Thymus (tissue), 14 donors: ENCODE measurements around the gene CTSE. TPM values are rescaled to one million over a fixed set of nuclear protein-coding genes. Genes with fewer than 3 reads are reported as not detected.
"Not testable (repeated sequence)": the region's sequence is repeated elsewhere in the genome, so short reads cannot be mapped to it uniquely, and the experiment has no call there.

Experiments
- DNase-seq, 9 donors: peaks; one replicate each; pipeline ENCODE4 v3.0.0-alpha.2; 2013; ENCODE audit warnings: low spot score in 9 of 9, low read depth in 6 of 9, missing footprints in 1 of 9
- H3K27ac ChIP-seq, 2 donors: one replicate each; pipeline ENCODE4 v1.5.1; 2013; ENCODE audit warnings: control low read depth in 1 of 2, low read depth in 1 of 2, low read length in 1 of 2, mild to moderate bottlenecking in 1 of 2, moderate library complexity in 1 of 2
- H3K27me3 ChIP-seq, 2 donors: one replicate each; pipeline ENCODE4 v1.5.1; 2013; ENCODE audit warnings: low read length in 1 of 2; ENCODE audit not compliant: control insufficient read depth in 2 of 2, insufficient read depth in 1 of 2
- H3K36me3 ChIP-seq, 2 donors: one replicate each; pipeline ENCODE4 v1.5.1; 2013; ENCODE audit warnings: low read length in 1 of 2, mild to moderate bottlenecking in 1 of 2, moderate library complexity in 1 of 2; ENCODE audit not compliant: control insufficient read depth in 2 of 2, insufficient read depth in 2 of 2
- H3K4me1 ChIP-seq, 2 donors: one replicate each; pipeline ENCODE4 v1.5.1; 2013; ENCODE audit warnings: low read length in 2 of 2; ENCODE audit not compliant: control insufficient read depth in 2 of 2, insufficient read depth in 2 of 2
- H3K4me3 ChIP-seq, 2 donors: one replicate each; pipeline ENCODE4 v1.5.1; 2013; ENCODE audit warnings: low read length in 2 of 2, control low read depth in 1 of 2, mild to moderate bottlenecking in 1 of 2
- H3K9me3 ChIP-seq, 2 donors: one replicate each; pipeline ENCODE4 v1.5.1; 2013; ENCODE audit warnings: low read length in 1 of 2, mild to moderate bottlenecking in 1 of 2; ENCODE audit not compliant: control insufficient read depth in 2 of 2, insufficient read depth in 1 of 2
- WGBS: extraction: QIAGEN DNeasy Blood & Tissue Kit; methylation state at CpG from one replicate; pipeline ENCODE4 v1.1.7; 2013; 5-methylcytosine and 5-hydroxymethylcytosine counted together
- long read RNA-seq, 10 donors: transcript quantifications; one replicate each; lab custom pipeline, GENCODE V29; 2026
- polyA plus RNA-seq: library from polyadenylated mRNA; stranded (reverse); fragments of 200-250 nt; gene quantifications from one replicate; pipeline ENCODE4 v1.2.3, GENCODE V29; 2013
- total RNA-seq: library from RNA; stranded (reverse); fragments of 120-200 nt; gene quantifications from one replicate; pipeline ENCODE4 v1.2.4, GENCODE V29; 2013
- donor health status: healthy.

Gene CTSE
- total RNA-seq (1.4 TPM), polyA plus RNA-seq (3.1 TPM)
- long read RNA-seq, donor 1: 0 reads
- long read RNA-seq, donor 2, partial matches to known transcripts: 0 of 2 reads
- long read RNA-seq, donor 2, other reads (novel, unspliced or antisense): 0 of 2 reads
- long read RNA-seq, donor 3: 0 reads
- long read RNA-seq, donor 4: 0 reads
- long read RNA-seq, donor 5, partial matches to known transcripts: 0 of 1 reads
- long read RNA-seq, donor 5, other reads (novel, unspliced or antisense): 0 of 1 reads
- long read RNA-seq, donor 6: 0 reads
- long read RNA-seq, donor 7: 0 reads
- long read RNA-seq, donor 8: 0 reads
- long read RNA-seq, donor 9: 0 reads
- long read RNA-seq, donor 10: 0 reads

DNA sequence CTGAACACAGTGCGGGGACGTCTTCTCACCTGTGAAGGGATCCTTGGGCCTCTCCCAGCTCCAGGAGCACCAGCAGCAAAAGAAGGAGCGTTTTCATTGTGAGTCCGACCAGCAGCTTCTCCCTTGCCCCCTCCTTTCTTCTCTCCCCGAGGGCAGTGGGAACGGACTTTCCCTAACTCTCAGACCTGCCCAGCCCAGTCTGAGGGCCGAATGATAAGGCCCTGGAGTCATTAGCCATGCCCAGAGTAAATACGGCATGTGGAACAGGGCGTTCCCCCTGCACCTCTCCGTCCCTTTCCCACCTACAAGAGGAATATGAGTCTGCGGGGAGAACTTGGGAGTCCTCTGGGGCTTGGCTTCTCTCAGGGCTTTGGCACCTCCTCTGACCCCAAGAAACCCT lies at the start of gene CTSE:
CTSE (minus strand) TSS at position 201 of the 400 bp plus-strand sequence; CDS start at position 97, 104 bp downstream.
- DNase-seq: no peak
- WGBS: 96% methylated on average over 11 of the region's 11 CpGs
- H3K27ac ChIP-seq: no peak within 1 kb of the TSS

DNA sequence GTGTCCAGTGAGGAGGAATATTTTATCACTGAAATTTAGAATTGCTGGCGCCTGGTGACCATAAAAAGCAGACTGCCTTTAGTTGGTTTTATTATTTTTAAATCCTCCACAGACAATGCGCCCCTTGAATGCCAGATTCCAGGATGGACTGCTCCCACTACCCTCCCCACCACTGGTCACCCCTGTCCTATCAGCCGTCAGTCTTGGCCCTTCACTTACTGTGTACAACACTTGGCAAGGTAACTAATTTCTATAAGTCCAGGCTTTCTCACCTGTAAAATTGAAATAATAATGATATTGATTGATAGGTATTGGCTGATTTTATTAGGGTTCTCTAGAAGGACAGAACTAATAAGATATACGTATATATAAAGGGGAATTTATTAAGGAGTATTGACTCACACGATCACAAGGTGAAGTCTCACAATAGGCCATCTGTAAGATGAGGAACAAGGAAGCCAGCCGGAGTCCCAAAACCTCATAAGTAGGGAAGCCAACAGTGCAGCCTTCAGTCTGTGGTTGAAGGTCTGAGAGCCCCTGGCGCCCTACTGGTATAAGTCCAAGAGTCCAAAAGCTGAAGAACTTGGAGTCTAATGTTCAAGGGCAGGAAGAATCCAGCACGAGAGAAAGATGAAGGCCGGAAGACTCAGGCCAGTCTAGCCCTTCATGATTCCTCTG lies 47.1 kb upstream of the CTSE start:
- Histone ChIP-seq H3K27ac (no peak overlapping the region), H3K4me1 (peaks cover 8 to 40% of the 10 kb centered on the region in 2 donors), H3K27me3 (no peaks in the 10 kb centered on the region), H3K4me3 (no peak overlapping the region), H3K9me3 (no peaks in the 10 kb centered on the region), H3K36me3 (no peaks in the 10 kb centered on the region)
- WGBS: 98% methylated on average over 9 of the region's 9 CpGs
- DNase-seq: no peak

More for the DNA sequence above, at the start of gene CTSE:
- Histone ChIP-seq H3K9me3 (no peaks in the 10 kb centered on the region), H3K27me3 (no peaks in the 10 kb centered on the region), H3K4me1 (no peaks in the 10 kb centered on the region), H3K36me3 (no peaks in the 10 kb centered on the region), H3K4me3 (no peak within 1 kb of the TSS)

DNA sequence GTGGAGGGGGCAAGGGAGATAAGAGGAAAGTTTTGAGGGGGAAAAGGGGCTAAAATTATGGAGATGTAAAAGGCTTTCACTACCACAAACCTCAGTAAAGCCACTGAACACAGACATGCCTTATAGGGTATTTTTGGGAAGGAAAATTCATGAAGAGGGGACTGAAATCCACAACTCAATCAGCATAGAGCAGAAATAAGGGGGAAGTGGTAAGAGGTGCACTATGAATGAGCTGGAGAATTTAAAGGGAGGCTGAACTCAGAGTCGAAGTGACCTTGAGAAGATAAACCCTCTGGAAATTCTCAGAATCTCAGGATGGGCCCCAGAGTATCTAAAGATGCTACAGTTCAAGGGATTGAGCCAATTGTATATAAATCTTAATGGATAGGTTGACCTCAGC lies 44.6 kb upstream of the CTSE start:
- DNase-seq: no peak
- 21% methylated on average over 1 of the region's 1 CpG for WGBS
- peak overlapping the region in 1 of 2 donors; percentile 68 for H3K27ac ChIP-seq
- no peak overlapping the region for H3K4me3 ChIP-seq
- peaks cover 8 to 38% of the 10 kb centered on the region in 2 donors for H3K4me1 ChIP-seq
- H3K9me3 ChIP-seq: no peaks in the 10 kb centered on the region
- no peaks in the 10 kb centered on the region for H3K27me3 ChIP-seq
- H3K36me3 ChIP-seq: no peaks in the 10 kb centered on the region

DNA sequence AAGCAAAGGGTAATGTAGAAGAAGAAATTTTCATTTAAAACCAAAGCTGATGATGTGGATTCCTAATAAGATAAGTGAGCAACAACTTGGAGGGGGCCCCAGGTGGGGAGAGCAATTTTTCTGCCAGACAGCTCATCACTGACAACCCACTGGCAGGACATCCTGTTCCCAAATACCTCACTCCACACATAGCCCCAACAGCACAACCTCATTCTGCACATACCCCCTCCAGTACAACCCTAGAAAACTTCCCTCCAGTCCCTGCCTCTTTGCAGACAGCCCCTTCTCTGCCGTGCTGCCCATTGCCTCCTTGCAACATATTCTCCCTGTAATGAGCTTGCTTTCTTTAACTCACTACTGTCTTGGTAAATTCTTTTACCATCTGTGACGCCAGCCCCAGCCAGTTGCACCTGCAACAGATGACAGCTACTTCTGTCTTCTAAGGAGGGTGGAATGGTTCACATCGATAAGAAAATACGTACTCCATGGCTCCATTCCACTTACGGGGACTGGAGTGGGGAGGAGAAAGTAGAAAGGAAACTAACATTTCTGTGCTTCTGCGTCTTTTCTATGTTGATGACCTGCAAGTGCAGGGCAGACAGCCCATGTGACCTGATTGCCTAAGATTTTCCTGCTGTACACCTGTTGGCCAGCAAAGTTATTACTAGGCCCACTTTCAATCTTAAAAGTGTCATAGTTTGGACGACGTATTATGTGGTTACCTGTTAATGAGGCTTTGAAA lies 44.0 kb upstream of the CTSE start:
- DNase-seq: peak in 3 of 9 donors; percentile 32 to 63 (median 34)
- peaks cover 6 to 32% of the 10 kb centered on the region in 2 donors for H3K4me1 ChIP-seq
- H3K27ac ChIP-seq: peak overlapping the region in 1 of 2 donors; percentile 68
- 29% methylated on average over 8 of the region's 8 CpGs for WGBS
- H3K36me3 ChIP-seq: no peaks in the 10 kb centered on the region
- H3K27me3 ChIP-seq: no peaks in the 10 kb centered on the region
- no peaks in the 10 kb centered on the region for H3K9me3 ChIP-seq
- H3K4me3 ChIP-seq: no peak overlapping the region

DNA sequence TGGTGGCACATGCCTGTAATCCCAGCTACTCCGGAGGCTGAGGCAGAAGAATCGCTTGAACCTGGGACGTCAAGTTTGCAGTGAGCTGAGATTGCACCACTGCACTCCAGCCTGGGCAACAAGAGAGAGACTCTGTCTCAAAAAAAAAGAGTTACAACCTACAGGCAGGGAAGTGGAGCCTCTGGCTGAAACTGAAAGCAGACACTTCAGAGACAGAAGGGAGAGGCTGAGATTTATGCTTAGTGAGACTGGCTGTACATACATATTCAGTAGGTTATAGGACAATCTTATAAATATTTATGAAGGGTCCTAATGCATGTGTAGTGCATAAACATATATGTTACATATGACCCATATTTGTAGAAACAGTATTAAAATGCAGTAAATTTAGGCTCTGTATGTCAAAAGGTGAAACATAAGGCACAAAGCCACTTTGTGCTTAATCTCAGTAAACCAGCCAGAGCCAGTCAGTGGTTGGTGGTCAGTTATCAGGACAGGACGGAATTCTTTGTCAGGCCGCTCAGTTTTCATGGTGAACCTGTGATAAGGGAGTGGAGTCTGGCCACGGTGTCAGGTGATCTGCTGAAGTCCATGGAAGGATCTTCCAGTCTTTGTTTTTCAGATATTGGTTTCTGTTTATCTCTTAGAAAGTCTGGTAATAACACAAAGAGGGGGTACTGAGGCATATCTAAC lies 42.9 kb upstream of the CTSE start:
- no peaks in the 10 kb centered on the region for H3K9me3 ChIP-seq
- H3K4me1 ChIP-seq: peaks cover 6 to 34% of the 10 kb centered on the region in 2 donors
- DNase-seq: peak in 2 of 9 donors; percentile 32 to 60
- no peaks in the 10 kb centered on the region for H3K36me3 ChIP-seq
- H3K4me3 ChIP-seq: no peak overlapping the region
- no peak overlapping the region for H3K27ac ChIP-seq
- no peaks in the 10 kb centered on the region for H3K27me3 ChIP-seq
- WGBS: 79% methylated on average over 6 of the region's 6 CpGs

DNA sequence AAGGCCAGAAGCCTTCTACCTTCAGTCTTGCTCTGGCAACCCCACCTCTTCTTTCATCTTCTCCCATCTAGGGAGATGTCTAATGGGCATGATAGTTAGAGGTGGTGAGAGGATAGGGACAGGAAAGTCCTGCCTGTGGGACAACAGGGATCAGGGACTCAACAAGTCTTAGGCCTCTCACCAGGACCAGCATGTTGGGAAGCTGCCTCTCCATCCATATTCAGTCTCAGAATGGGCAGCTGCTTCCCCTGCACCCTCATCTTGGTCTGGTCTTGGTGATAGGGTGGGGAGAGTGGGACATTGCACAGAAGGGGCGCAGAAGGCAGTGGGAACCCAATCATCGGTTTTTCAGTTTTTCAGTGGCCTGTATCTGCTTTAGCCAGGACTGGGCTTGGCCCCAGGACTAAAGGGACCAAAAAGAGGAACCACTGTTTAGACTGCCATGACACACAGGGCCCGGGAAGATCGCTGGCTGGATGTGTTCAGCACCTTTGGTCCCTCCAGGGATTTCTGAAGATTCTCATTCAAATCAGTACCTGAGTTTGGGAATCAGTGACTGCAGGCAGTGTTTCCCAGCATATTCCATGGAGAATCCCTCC lies 42.0 kb upstream of the CTSE start:
- no peak overlapping the region for H3K27ac ChIP-seq
- 94% methylated on average over 4 of the region's 4 CpGs for WGBS
- no peak for DNase-seq

DNA sequence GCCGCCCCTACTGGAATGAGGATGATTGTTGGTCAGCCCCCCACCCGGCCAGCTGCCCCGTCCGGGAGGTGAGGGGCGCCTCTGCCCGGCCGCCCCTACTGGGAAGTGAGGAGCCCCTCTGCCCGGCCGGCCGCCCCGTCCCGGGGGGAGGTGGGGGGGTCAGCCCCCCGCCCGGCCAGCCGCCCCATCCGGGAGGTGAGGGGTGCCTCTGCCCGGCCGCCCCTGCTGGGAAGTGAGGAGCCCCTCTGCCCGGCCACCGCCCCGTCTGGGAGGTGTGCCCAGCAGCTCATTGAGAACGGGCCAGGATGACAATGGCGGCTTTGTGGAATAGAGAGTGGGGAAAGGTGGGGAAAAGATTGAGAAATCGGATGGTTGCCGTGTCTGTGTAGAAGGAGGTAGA lies 40.8 kb upstream of the CTSE start:
- not testable (repeated sequence) for H3K27ac ChIP-seq, H3K9me3 ChIP-seq, H3K36me3 ChIP-seq, DNase-seq, H3K27me3 ChIP-seq, H3K4me3 ChIP-seq
- 97% methylated on average over 21 of the region's 25 CpGs for WGBS
- H3K4me1 ChIP-seq: peaks cover 6 to 34% of the 10 kb centered on the region in 2 donors

More for the DNA sequence above, 42.0 kb upstream of the CTSE start:
- no peaks in the 10 kb centered on the region for H3K9me3 ChIP-seq
- H3K4me1 ChIP-seq: peaks cover 6 to 34% of the 10 kb centered on the region in 2 donors
- no peak overlapping the region for H3K4me3 ChIP-seq
- no peaks in the 10 kb centered on the region for H3K27me3 ChIP-seq
- no peaks in the 10 kb centered on the region for H3K36me3 ChIP-seq

DNA sequence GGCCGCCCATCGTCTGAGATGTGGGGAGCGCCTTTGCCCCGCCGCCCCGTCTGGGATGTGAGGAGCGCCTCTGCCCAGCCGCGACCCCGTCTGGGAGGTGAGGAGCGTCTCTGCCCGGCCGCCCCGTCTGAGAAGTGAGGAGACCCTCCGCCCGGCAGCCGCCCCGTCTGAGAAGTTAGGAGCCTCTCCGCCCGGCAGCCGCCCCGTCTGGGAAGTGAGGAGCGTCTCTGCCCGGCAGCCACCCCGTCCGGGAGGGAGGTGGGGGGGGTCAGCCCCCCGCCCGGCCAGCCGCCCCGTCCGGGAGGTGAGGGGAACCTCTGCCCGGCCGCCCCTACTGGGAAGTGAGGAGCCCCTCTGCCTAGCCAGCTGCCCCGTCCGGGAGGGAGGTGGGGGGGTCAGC lies 40.3 kb upstream of the CTSE start:
- not testable (repeated sequence) for DNase-seq, H3K27ac ChIP-seq, H3K27me3 ChIP-seq, H3K36me3 ChIP-seq, H3K9me3 ChIP-seq, H3K4me3 ChIP-seq
- 92% methylated on average over 22 of the region's 35 CpGs for WGBS
- peaks cover 6 to 32% of the 10 kb centered on the region in 2 donors for H3K4me1 ChIP-seq
